H9 (cell line): ENCODE data around the gene PC. TPM values are rescaled to one million over a fixed set of nuclear protein-coding genes. Genes with fewer than 3 reads are reported as not detected.

Experiments
- DNase-seq: peaks from one replicate; pipeline ENCODE4 v3.0.0-alpha.2; 2017
- H2AFZ ChIP-seq: one replicate; pipeline ENCODE4 v1.6.1; 2013; ENCODE audit warnings: mild to moderate bottlenecking, low read length, control low read depth, moderate library complexity
- H2AK5ac ChIP-seq: 2 replicates; pipeline ENCODE4 v1.6.1; 2013; ENCODE audit warnings: low read length, control low read depth, mixed read lengths; ENCODE audit not compliant: insufficient read length
- H2BK120ac ChIP-seq: one replicate; pipeline ENCODE4 v1.6.1; 2013; ENCODE audit warnings: low read depth, mild to moderate bottlenecking, low read length, control low read depth, inconsistent platforms; ENCODE audit not compliant: poor library complexity, severe bottlenecking
- H2BK12ac ChIP-seq: 2 replicates; pipeline ENCODE4 v1.6.1; 2013; ENCODE audit warnings: low read length, control low read depth, mixed read lengths, low read depth; ENCODE audit not compliant: insufficient read length
- H2BK15ac ChIP-seq: 2 replicates; pipeline ENCODE4 v1.6.1; 2013; ENCODE audit warnings: low read depth, low read length, control low read depth
- H2BK20ac ChIP-seq: one replicate; pipeline ENCODE4 v1.6.1; 2013; ENCODE audit warnings: low read depth, mild to moderate bottlenecking, low read length, control low read depth, inconsistent platforms; ENCODE audit not compliant: poor library complexity, severe bottlenecking
- H2BK5ac ChIP-seq: 2 replicates; pipeline ENCODE4 v1.6.1; 2013; ENCODE audit warnings: low read length, control low read depth, mixed read lengths; ENCODE audit not compliant: insufficient read length
- H3K14ac ChIP-seq: 2 replicates; pipeline ENCODE4 v1.6.1; 2013; ENCODE audit warnings: low read length, control low read depth; ENCODE audit not compliant: insufficient read depth
- H3K18ac ChIP-seq: 2 replicates; pipeline ENCODE4 v1.6.1; 2013; ENCODE audit warnings: low read depth, mild to moderate bottlenecking, mixed read lengths, low read length, control low read depth; ENCODE audit not compliant: insufficient read length
- H3K23ac ChIP-seq: 2 replicates; pipeline ENCODE4 v1.6.1; 2013; ENCODE audit warnings: low read length, control low read depth, mixed read lengths, low read depth; ENCODE audit not compliant: insufficient read length
- H3K23me2 ChIP-seq: 2 replicates; pipeline ENCODE4 v1.6.1; 2013; ENCODE audit warnings: low read depth, mild to moderate bottlenecking, mixed read lengths, low read length, control low read depth; ENCODE audit not compliant: insufficient read length, poor library complexity, severe bottlenecking
- H3K27ac ChIP-seq: 2 replicates; pipeline ENCODE4 v1.5.1; 2013; ENCODE audit warnings: low read length, control low read depth, mixed read lengths, low read depth; ENCODE audit not compliant: insufficient read length
- H3K27me3 ChIP-seq: 2 replicates; pipeline ENCODE4 v1.6.1; 2013; ENCODE audit warnings: low read length, control low read depth, inconsistent platforms; ENCODE audit not compliant: insufficient read depth
- H3K4ac ChIP-seq: 2 replicates; pipeline ENCODE4 v1.6.1; 2013; ENCODE audit warnings: low read depth, mild to moderate bottlenecking, control low read depth, inconsistent platforms, low read length, moderate library complexity
- H3K4me1 ChIP-seq: 2 replicates; pipeline ENCODE4 v1.6.1; 2013; ENCODE audit warnings: low read length, control low read depth, inconsistent platforms; ENCODE audit not compliant: insufficient read depth
- H3K4me2 ChIP-seq: 2 replicates; pipeline ENCODE4 v1.6.1; 2013; ENCODE audit warnings: low read length, control low read depth, mixed read lengths; ENCODE audit not compliant: insufficient read length, insufficient read depth
- H3K56ac ChIP-seq: 2 replicates; pipeline ENCODE4 v1.6.1; 2013; ENCODE audit warnings: low read depth, mild to moderate bottlenecking, mixed read lengths, low read length, control low read depth; ENCODE audit not compliant: insufficient read length
- H3K79me1 ChIP-seq: 2 replicates; pipeline ENCODE4 v1.6.1; 2013; ENCODE audit warnings: low read depth, mild to moderate bottlenecking, moderate library complexity, low read length, control low read depth, inconsistent platforms; ENCODE audit not compliant: insufficient read depth, poor library complexity, severe bottlenecking
- H3K79me2 ChIP-seq: 2 replicates; pipeline ENCODE4 v1.6.1; 2013; ENCODE audit warnings: low read length, control low read depth, inconsistent platforms; ENCODE audit not compliant: insufficient read depth
- H3K9ac ChIP-seq: 2 replicates; pipeline ENCODE4 v1.6.1; 2013; ENCODE audit warnings: low read length, control low read depth, mixed read lengths; ENCODE audit not compliant: insufficient read length; ENCODE audit errors: extremely low read depth
- H3K9me3 ChIP-seq: one replicate; pipeline ENCODE4 v1.6.1; 2013; ENCODE audit warnings: low read depth, low read length, inconsistent platforms; ENCODE audit not compliant: control insufficient read depth
- H3T11ph ChIP-seq: one replicate; pipeline ENCODE4 v1.6.1; 2013; ENCODE audit warnings: mild to moderate bottlenecking, low read length, control low read depth, inconsistent platforms
- H4K20me1 ChIP-seq: one replicate; pipeline ENCODE4 v1.6.1; 2013; ENCODE audit not compliant: control insufficient read depth, insufficient read length, insufficient read depth
- H4K5ac ChIP-seq: 2 replicates; pipeline ENCODE4 v1.6.1; 2013; ENCODE audit warnings: low read depth, mild to moderate bottlenecking, mixed read lengths, low read length, control low read depth; ENCODE audit not compliant: insufficient read length
- H4K8ac ChIP-seq: replicated peaks from 2 replicates; pipeline ENCODE4 v1.6.1; 2013; ENCODE audit warnings: low read length, control low read depth, mixed read lengths, low read depth; ENCODE audit not compliant: insufficient read length
- H4K91ac ChIP-seq: 2 replicates; pipeline ENCODE4 v1.6.1; 2013; ENCODE audit warnings: low read depth, mild to moderate bottlenecking, moderate library complexity, mixed read lengths, low read length, control low read depth; ENCODE audit not compliant: insufficient read length
- H3K27ac Mint-ChIP-seq, 3 experiments: 2 replicates in 2 of 3; 3 replicates in 1 of 3; pipeline ENCODE4 v1.8.0; 2020 to 2021; ENCODE audit warnings: mixed read lengths in 3 of 3, mild to moderate bottlenecking in 1 of 3, moderate library complexity in 1 of 3
- H3K27me3 Mint-ChIP-seq: 2 replicates; pipeline ENCODE4 v1.8.0; 2021; ENCODE audit warnings: low read depth, mild to moderate bottlenecking, moderate library complexity, mixed read lengths
- H3K36me3 Mint-ChIP-seq, 3 experiments: 2 replicates in 2 of 3; 3 replicates in 1 of 3; pipeline ENCODE4 v1.8.0; 2020 to 2021; ENCODE audit warnings: low read depth in 3 of 3, mixed read lengths in 3 of 3; ENCODE audit not compliant: insufficient read depth in 1 of 3
- H3K4me1 Mint-ChIP-seq, 2 experiments: 2 replicates each; pipeline ENCODE4 v1.8.0; 2020; ENCODE audit warnings: mixed read lengths in 2 of 2
- H3K4me3 Mint-ChIP-seq, 2 experiments: 2 replicates in 1 of 2; 3 replicates in 1 of 2; pipeline ENCODE4 v1.8.0; 2020 to 2021; ENCODE audit warnings: mild to moderate bottlenecking in 2 of 2, mixed read lengths in 2 of 2, moderate library complexity in 1 of 2
- H3K9me3 Mint-ChIP-seq, 2 experiments: 2 replicates in 1 of 2; 3 replicates in 1 of 2; pipeline ENCODE4 v1.8.0; 2020; ENCODE audit warnings: mild to moderate bottlenecking in 2 of 2, mixed read lengths in 2 of 2, moderate library complexity in 1 of 2
- WGBS: extraction: QIAGEN DNeasy Blood & Tissue Kit; methylation state at CpG from one replicate; pipeline ENCODE4 v1.1.7; 2013; ENCODE audit warnings: missing lambda C conversion rate, low lambda C conversion rate, mixed read lengths; ENCODE audit not compliant: insufficient read length; ENCODE audit errors: extremely low coverage; 5-methylcytosine and 5-hydroxymethylcytosine counted together
- total RNA-seq: library from RNA; stranded (reverse); gene quantifications from 2 replicates; pipeline ENCODE4 v1.2.1, GENCODE V29; 2021
- TF ChIP-seq, protein P1 (sequence below): fragments of 200-600 bp; sonication (generic); conservative IDR thresholded peaks from 3 replicates; pipeline ENCODE4 v1.8.0; 2021; ENCODE audit warnings: antibody characterized with exemption, mild to moderate bottlenecking

Gene PC
- total RNA-seq, 1 experiment from 2014 or later: 32.6 TPM

DNA sequence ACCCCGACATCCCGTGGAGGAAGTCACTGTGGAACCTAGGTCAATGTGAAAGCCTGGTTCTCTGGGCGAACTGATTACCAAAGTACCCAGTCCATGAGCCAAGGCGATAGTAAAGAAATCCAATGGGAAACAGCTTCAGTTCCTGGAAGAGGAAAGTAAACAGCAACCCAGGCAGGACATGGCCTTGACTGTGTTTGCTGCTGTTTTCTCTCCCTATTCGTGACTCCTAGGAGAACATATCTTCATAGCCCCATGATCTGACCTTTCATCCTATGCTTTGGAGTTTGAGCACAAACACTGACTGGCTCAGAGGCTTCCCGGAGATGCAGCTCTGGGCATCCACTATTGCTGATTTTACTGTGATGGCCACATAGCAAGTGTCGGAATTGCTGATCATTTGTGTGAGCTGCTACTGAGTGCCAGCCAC, 56.2 kb downstream of the PC start:
- H3K79me1 ChIP-seq: no peaks in the 10 kb centered on the region
- TF ChIP-seq, protein P1, sequence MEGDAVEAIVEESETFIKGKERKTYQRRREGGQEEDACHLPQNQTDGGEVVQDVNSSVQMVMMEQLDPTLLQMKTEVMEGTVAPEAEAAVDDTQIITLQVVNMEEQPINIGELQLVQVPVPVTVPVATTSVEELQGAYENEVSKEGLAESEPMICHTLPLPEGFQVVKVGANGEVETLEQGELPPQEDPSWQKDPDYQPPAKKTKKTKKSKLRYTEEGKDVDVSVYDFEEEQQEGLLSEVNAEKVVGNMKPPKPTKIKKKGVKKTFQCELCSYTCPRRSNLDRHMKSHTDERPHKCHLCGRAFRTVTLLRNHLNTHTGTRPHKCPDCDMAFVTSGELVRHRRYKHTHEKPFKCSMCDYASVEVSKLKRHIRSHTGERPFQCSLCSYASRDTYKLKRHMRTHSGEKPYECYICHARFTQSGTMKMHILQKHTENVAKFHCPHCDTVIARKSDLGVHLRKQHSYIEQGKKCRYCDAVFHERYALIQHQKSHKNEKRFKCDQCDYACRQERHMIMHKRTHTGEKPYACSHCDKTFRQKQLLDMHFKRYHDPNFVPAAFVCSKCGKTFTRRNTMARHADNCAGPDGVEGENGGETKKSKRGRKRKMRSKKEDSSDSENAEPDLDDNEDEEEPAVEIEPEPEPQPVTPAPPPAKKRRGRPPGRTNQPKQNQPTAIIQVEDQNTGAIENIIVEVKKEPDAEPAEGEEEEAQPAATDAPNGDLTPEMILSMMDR: no peak
- no peak overlapping the region for H2BK20ac ChIP-seq
- no peaks in the 10 kb centered on the region; a peak in 1 of 5 replicates for H3K9me3 Mint-ChIP-seq
- H4K8ac ChIP-seq: no peak overlapping the region
- peaks cover 41 to 43% of the 10 kb centered on the region in 2 experiments for H3K4me1 Mint-ChIP-seq
- no peaks in the 10 kb centered on the region for H3K23me2 ChIP-seq
- H3K27ac Mint-ChIP-seq: peak overlapping the region in 1 of 3 experiments; percentile 31; a peak in 1 of 7 replicates
- H3K27me3 Mint-ChIP-seq: no peaks in the 10 kb centered on the region
- no peak overlapping the region for H2BK5ac ChIP-seq
- H3K23ac ChIP-seq: no peak overlapping the region
- H3K18ac ChIP-seq: no peak overlapping the region
- H4K5ac ChIP-seq: no peak overlapping the region
- H4K91ac ChIP-seq: no peak overlapping the region
- H3K27ac ChIP-seq: no peak overlapping the region
- no CpG with 5 or more reads among the region's 7 CpGs for WGBS
- H3T11ph ChIP-seq: no peak overlapping the region
- no peak for DNase-seq
- H3K56ac ChIP-seq: no peak overlapping the region
- H2BK15ac ChIP-seq: no peak overlapping the region
- no peak overlapping the region for H3K9ac ChIP-seq
- no peaks in the 10 kb centered on the region for H3K79me2 ChIP-seq
- no peaks in the 10 kb centered on the region for H3K9me3 ChIP-seq
- no peak overlapping the region for H3K4me2 ChIP-seq
- no peak overlapping the region for H2BK12ac ChIP-seq
- no peaks in the 10 kb centered on the region for H4K20me1 ChIP-seq
- H3K4me1 ChIP-seq: peaks cover 8% of the 10 kb centered on the region; the same call in 1 of the 2 replicates
- no peaks in the 10 kb centered on the region for H3K27me3 ChIP-seq
- no peaks in the 10 kb centered on the region for H3K36me3 Mint-ChIP-seq
- H3K4ac ChIP-seq: no peak overlapping the region
- no peak overlapping the region for H2AK5ac ChIP-seq
- H2BK120ac ChIP-seq: no peak overlapping the region
- no peak overlapping the region for H2AFZ ChIP-seq
- H3K14ac ChIP-seq: no peak overlapping the region
- no peak overlapping the region for H3K4me3 Mint-ChIP-seq
